GM18858 (cell line): Measurements from ENCODE around the gene FKBP15.
"Not testable (repeated sequence)": the region's sequence is repeated elsewhere in the genome, so short reads cannot be mapped to it uniquely, and the experiment has no call there.

ENCODE experiments used
- ATAC-seq: cut with Tn5 transposase; IDR thresholded peaks from one replicate; pipeline ENCODE4 v1.9.1; 2021; ENCODE audit not compliant: unreplicated experiment

Gene FKBP15

DNA sequence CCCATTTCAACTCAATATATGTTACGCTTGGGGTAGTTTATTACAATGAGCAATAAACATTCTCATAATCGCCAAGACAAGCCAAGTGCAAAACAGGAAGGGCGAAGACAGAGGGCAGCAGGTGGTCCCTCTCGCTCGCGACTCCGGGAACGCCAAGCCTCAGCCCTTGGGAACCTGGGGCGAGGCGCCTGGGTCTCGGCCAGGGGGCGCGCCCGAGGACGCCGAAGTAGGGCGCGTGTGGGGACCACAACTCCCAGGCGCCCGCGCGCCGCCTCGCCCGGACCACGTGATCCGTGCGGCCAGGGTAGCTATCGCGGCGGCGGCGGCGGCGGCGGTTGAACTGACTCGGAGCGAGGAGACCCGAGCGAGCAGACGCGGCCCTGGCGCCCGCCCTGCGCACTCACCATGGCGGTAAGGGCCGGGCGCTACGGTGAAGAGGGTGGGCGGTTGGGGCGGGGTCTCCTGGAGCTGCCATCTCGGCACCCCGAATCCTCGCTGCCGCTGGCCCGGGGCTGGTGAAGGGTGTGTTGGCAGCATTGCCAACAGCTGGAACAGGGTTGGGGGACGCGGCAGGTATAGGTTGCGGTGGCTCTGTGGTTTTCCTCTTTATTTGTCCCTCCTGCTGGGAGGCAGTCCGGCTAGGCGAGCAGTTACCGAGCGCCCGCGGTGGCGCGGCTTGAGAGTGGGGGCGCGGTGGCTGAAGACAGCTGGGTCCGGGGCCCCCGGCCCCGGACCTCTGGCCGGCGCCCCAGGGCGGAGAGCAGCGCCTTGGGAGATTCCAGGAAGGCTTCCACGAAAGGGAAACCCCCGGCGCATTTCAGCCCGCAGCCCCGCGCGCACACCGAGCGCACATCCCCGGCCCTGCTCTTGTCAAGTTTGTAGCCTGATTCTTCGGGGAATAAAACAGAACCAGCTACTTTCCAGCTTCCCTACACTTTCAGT is 70.1 kb downstream of the FKBP15 start, which contains the start of gene SLC31A2:
Gene SLC31A2, plus strand, starts transcription at position 338 of the 942 bp plus-strand sequence. Its CDS starts 68 bp downstream, at position 406.
- ATAC-seq = peak; percentile 88

- not testable (repeated sequence) for ATAC-seq
Observed at GRCh38 chr9:113149561-113149960, 71.5 kb downstream of the FKBP15 start.

GRCh38 chr9:113148781-113149510 is 72.1 kb downstream of the FKBP15 start:
- no peak for ATAC-seq

DNA sequence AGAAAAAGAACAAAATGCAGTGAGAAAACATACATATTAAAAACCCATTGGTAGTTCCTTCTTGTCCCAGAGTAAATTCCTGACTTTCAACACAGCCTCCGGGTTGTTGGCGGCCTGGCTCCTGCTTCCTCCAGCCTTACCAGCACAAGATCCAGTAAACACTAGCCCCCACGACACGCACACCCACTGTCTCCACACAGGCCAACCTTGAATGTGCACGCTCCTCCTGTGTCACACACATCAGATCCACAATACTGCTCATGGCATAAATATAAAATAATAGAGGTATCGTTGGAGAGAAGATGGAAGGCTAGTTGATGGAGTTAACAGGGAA is 72.7 kb downstream of the FKBP15 start:
- no peak for ATAC-seq

GRCh38 chr9:113143432-113144227 is 77.4 kb downstream of the FKBP15 start:
- ATAC-seq = no peak

- ATAC-seq = not testable (repeated sequence)
Observed at GRCh38 chr9:113140896-113141295, 80.2 kb downstream of the FKBP15 start.

DNA sequence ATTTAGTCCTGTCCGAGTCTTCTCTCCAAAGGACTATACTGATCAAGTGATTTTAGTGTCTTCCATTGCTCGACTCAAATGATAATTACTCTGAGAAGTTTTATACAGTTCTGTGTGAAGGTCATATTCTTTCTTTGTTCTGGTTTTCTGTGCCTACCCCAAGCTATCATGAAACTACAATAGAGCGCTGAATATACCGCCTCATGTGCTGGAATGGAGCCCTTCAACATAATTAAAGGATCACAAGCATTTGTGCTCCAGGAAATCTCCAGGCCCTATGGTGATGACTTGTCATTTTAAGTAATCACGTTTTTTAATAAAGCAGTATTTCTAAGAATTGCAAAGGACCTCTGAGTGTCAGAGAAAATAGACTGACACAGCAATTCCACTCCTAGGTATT is 81.1 kb downstream of the FKBP15 start:
- ATAC-seq = no peak

GRCh38 chr9:113139225-113139829 is 81.8 kb downstream of the FKBP15 start:
- ATAC-seq = no peak

DNA sequence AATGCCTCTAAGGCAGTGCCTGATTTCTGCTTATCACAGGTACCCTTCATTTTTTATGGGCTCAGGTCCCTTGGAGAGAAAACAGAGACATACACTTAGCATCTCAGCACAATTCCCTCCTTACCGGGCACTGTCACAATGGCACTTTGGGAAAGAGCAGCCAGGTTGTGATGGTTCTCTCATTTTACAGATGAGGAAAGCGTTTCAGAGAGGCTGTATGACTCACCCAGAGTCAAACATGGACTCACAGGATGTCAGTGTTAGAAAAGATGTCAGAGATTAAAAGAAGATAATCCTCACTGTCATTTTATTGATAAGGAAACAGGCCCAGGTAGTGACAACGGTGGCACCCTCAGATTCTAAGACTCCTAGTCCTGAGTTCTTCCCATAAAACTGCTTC is 82.3 kb downstream of the FKBP15 start:
- ATAC-seq = no peak

DNA sequence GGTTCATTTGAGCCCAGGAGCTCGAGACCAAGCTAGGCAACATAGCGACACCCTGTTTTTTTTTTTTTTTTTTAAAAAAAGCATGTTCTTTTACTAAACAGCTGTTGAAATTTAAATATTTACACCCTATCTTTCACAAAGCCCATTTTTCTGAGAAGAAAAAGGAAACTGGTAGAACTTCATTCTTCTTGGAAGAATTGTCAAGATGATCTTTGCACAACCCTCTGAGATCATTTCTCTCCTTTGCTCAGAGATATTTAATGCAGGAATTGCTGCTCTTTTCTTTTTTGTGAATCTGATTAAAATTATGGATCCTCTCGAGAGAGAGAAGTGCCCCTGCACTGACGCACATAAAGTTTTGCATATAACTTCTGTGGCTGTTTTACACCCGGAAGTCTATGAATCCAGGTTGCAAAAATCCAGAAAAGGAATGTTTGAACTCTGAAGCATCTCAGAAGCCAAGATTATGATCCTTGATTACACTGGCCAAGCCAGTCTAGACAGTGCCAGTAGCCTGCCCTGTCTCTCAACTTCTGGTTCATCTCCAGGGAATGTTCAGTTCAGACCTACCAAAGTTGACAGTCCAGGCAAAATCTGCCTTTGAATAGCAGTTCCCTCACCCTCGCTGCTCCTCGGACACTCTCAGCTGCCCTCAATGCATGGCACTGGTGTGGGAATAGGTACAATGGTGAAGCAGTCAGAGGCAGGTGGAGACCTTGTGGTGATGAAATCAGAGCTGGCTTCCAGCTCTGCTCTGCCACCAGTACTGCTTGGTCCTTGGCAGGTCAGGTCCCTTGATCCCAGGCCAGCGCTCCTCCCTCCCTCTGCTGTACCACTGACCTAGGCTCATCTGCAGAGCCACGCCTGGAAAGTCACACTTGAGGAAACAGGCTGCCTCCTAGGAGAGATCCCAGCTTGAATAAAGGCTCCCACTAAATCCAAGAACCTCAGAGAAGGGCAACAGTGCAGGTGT is 83.6 kb downstream of the FKBP15 start:
- ATAC-seq = no peak

DNA sequence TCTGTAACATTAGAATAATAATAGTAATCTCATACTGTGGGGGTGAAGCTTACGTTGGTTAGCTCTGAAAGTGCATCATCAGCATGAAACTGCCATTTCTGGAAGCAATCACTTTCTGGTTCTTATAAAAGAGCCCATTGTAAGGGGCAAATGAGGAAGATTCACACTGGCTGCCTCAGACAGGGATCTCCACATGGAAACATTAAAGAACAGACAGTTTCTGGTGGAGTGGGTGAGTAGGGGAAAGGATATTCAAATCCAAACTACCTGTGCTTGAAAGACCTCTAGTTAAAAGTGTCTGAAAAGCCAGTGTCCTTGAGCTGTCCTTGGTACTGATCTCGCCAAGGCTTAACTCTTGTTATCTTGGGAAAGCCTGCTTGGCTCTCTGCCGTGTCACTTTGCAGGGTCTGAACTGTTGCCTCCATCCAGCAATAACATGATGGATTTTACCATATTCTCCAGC is 89.4 kb downstream of the FKBP15 start:
- ATAC-seq = no peak

GRCh38 chr9:113129884-113130283 is 91.2 kb downstream of the FKBP15 start:
- ATAC-seq = no peak

DNA sequence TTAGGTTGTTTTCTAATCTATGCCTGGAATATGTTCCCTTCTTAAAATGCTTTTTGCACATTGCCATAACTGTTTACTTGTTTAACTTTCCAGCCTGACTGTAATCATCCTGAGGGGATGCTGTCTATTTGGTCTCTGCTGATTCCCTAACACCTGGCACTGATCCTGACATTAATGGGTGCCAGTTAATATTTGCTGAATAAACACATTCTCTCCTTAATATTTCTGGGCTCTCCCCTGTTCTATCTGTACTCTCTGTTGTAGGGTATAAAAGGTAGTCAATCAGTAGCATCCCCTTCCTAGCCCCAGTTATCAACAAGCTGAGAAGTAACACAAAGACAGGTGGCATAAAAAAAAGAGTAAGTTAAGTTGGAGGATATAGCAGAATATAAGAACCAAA is 91.6 kb downstream of the FKBP15 start:
- ATAC-seq = no peak

DNA sequence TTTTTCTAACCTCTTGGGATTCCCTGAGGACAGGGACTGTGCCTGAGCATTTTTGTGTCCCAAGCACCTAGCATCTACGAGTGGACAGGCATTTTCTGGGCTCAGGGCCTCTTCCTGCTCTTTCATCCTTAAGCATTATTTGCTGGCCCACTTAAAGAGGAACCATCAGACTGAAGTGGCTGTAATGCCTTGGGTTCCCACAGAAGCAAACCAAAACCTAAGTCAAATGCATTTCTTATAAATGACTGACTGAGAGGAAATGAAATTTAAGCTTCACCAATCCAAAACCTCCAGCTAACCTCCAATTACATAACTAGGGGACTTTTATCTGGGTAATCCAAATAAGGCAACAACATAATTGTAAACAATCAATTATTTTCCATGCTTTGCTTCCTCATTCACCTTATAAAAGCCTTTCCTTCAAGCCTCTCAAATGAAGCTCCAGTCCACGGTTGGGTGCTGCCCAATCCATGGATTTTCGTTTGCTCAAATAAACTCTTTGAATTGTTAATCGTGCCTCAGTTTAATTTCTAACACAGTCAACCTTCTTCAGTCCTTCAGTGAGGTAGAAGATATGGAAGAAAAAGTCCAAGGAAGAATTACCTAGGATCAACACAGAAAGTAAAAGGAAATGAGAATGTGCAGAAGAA is 95.6 kb downstream of the FKBP15 start:
- ATAC-seq = no peak

DNA sequence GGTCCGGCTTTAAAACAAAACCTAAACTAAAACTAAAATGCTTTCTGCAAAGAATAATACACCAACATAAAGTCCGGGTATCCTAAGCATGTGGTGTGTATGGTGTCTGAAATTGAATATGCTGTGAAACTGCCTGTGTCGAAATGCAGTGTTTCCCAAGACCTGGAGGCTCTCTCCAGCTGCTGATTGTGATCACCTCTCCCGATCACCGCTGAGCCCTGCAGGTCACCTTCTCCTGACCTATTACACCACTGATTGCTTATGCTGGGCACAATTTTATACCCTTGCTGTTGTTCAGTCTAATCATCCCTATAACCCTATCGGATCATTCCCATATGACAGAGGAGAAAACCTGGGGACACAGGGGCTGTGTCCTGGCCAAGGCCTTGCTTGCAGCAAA is 102.2 kb downstream of the FKBP15 start:
- ATAC-seq = not testable (repeated sequence)
